HepG2 (cell line): Measurements from ENCODE around the gene RTN4. TPM values are rescaled to one million over a fixed set of nuclear protein-coding genes. Genes with fewer than 3 reads are reported as not detected.

Experiments used
- ATAC-seq: fragments of 200-7000 bp; cut with Tn5 transposase; 3 replicates; pipeline ENCODE4 v1.9.1; 2020; ENCODE audit warnings: mild to moderate bottlenecking, moderate library complexity
- BruUV-seq: library from RNA; stranded (reverse); fragments of 400-500 nt; replicated peaks from 2 replicates; lab custom pipeline; 2021; lab: Mats Ljungman, UMichigan
- CTCF ChIA-PET: fragments of 300-600 bp; formaldehyde crosslinking; extraction: SDS; loops from one replicate; lab custom pipeline; 2021; ENCODE audit warnings: low total read pairs, inconsistent platforms, low intra/inter-chr PET ratio; lab: Yijun Ruan, JAX
- POLR2A ChIA-PET: fragments of 350-600 bp; sonication (Branson Sonifier 250); formaldehyde crosslinking; loops from one replicate; lab custom pipeline; 2020; ENCODE audit warnings: antibody characterized with exemption, inconsistent platforms; lab: Yijun Ruan, JAX
- DNase-seq: peaks from one replicate; pipeline ENCODE4 v3.0.0-alpha.2; 2015; ENCODE audit warnings: low spot score
- FAIRE-seq: peaks from 3 replicates; lab custom pipeline; 2011; peaks lifted over from hg19 to GRCh38; lab: Jason Lieb, UNC
- H2AFZ ChIP-seq: one replicate; pipeline ENCODE4 v1.6.1; 2011; ENCODE audit warnings: low read length, inconsistent platforms
- H3K27ac ChIP-seq: fragments of 300-600 bp; 3 replicates; pipeline ENCODE4 v1.8.0; 2011; ENCODE audit warnings: mixed run types, mild to moderate bottlenecking, mixed read lengths, low read length, inconsistent platforms; ENCODE audit not compliant: insufficient read depth; ENCODE audit errors: extremely low read length
- H3K27me3 ChIP-seq, 2 experiments: fragments of 200-600 bp in 1 of 2; 2 replicates in 1 of 2; 3 replicates in 1 of 2; pipeline versions ENCODE4 v1.6.0 to v1.8.0; 2011; ENCODE audit warnings: low read length in 2 of 2, mild to moderate bottlenecking in 2 of 2, moderate library complexity in 2 of 2, inconsistent platforms in 1 of 2; ENCODE audit not compliant: insufficient read depth in 2 of 2, control insufficient read depth in 1 of 2
- H3K36me3 ChIP-seq, 2 experiments: fragments of 200-600 bp in 1 of 2; replicated peaks in 1 of 2; 2 replicates in 1 of 2; 3 replicates in 1 of 2; pipeline versions ENCODE4 v1.5.1 to v1.8.0; 2011; ENCODE audit warnings: low read length in 2 of 2, inconsistent platforms in 1 of 2; ENCODE audit not compliant: insufficient read depth in 2 of 2, control insufficient read depth in 1 of 2
- H3K4me1 ChIP-seq: 2 replicates; pipeline ENCODE4 v1.5.1; 2012; ENCODE audit warnings: low read length, inconsistent platforms; ENCODE audit not compliant: insufficient read depth
- H3K4me2 ChIP-seq: 2 replicates; pipeline ENCODE4 v1.6.0; 2011; ENCODE audit warnings: low read depth, low read length, inconsistent platforms
- H3K4me3 ChIP-seq, 3 experiments: fragments of 200-600 bp in 1 of 3; sonication (generic), shearing (Covaris generic) in 1 of 3; replicated peaks in 1 of 3; 2 replicates each; pipeline ENCODE4 v1.5.1; 2011 to 2016; ENCODE audit warnings: low read length in 3 of 3, inconsistent platforms in 2 of 3, low read depth in 2 of 3, mild to moderate bottlenecking in 2 of 3, control low read depth in 1 of 3, mixed read lengths in 1 of 3; ENCODE audit not compliant: insufficient read depth in 1 of 3
- H3K79me2 ChIP-seq: one replicate; pipeline ENCODE4 v1.6.1; 2011; ENCODE audit warnings: low read length, inconsistent platforms; ENCODE audit not compliant: insufficient read depth
- H3K9ac ChIP-seq: 2 replicates; pipeline ENCODE4 v1.6.0; 2011; ENCODE audit warnings: mild to moderate bottlenecking, low read depth, low read length, inconsistent platforms; ENCODE audit not compliant: insufficient read depth
- H3K9me3 ChIP-seq: 2 replicates; pipeline ENCODE4 v1.5.1; 2012; ENCODE audit warnings: mild to moderate bottlenecking, low read length
- H4K20me1 ChIP-seq: 2 replicates; pipeline ENCODE4 v1.6.0; 2011; ENCODE audit warnings: inconsistent platforms, mild to moderate bottlenecking, low read length, moderate library complexity; ENCODE audit not compliant: insufficient read depth
- EP300 ChIP-seq, 3 experiments: sonication (generic) in 1 of 3; formaldehyde crosslinking in 1 of 3; IDR thresholded peaks; 2 replicates each; pipeline versions ENCODE4 v1.5.1 to v1.6.1; 2011 to 2020; ENCODE audit warnings: low read depth in 2 of 3, low read length in 2 of 3, borderline replicate concordance in 1 of 3, improper control_type of control experiment in 1 of 3, mild to moderate bottlenecking in 1 of 3, missing genetic modification reagents in 1 of 3, moderate library complexity in 1 of 3
- RAD21 ChIP-seq: fragments of 450-650 bp; formaldehyde crosslinking; IDR thresholded peaks from 2 replicates; pipeline ENCODE4 v1.5.0; 2020; ENCODE audit warnings: mild to moderate bottlenecking
- SAFB2 ChIP-seq: sonication (generic); formaldehyde crosslinking; IDR thresholded peaks from 2 replicates; pipeline ENCODE4 v1.5.1; 2020; ENCODE audit warnings: missing genetic modification reagents, low read depth, mild to moderate bottlenecking, borderline replicate concordance
- ZBTB8A ChIP-seq: sonication (generic); formaldehyde crosslinking; IDR thresholded peaks from 2 replicates; pipeline ENCODE4 v1.4.0; 2020; ENCODE audit warnings: mild to moderate bottlenecking, low read depth, missing genetic modification reagents, borderline replicate concordance
- ZNF292 ChIP-seq: sonication (generic); formaldehyde crosslinking; IDR thresholded peaks from 2 replicates; pipeline ENCODE4 v1.8.1; 2022; ENCODE audit warnings: mild to moderate bottlenecking, low read depth, missing genetic modification reagents, borderline replicate concordance
- ZNF510 ChIP-seq: sonication (generic); formaldehyde crosslinking; IDR thresholded peaks from 2 replicates; pipeline ENCODE4 v1.4.0; 2020; ENCODE audit warnings: low read depth, mild to moderate bottlenecking, missing genetic modification reagents
- WGBS: methylation state at CpG from one replicate; pipeline ENCODE4 v1.1.6; 2017; ENCODE audit warnings: low lambda C conversion rate; 5-methylcytosine and 5-hydroxymethylcytosine counted together
- in situ Hi-C: cut with HindIII; loops from 2 replicates; pipeline ENCODE4 v1.10.0; 2017; ENCODE audit warnings: low pct_unique_long_range_greater_than_20kb; ENCODE audit not compliant: extremely low pct_ligation_motif_present
- intact Hi-C: fragments of 100-400 bp; cut with micrococcal nuclease; formaldehyde crosslinking; loops from one replicate; pipeline ENCODE4 v1.10.0; 2022; ENCODE audit not compliant: unreplicated experiment
- polyA plus RNA-seq, 8 experiments: library from polyadenylated mRNA; depleted of rRNA in 3 of 8; stranded (reverse) in 7 of 8; unstranded in 1 of 8; fragments of >200 nt; fragmentation: Illumina TruSeq in 4 of 8; extraction: Trizol in 4 of 8; gene quantifications; 2 replicates each; pipeline versions ENCODE4 v1.2.1 to v1.2.3, GENCODE V29; 2011 to 2016; ENCODE audit warnings: low read depth in 4 of 8, missing spikeins in 1 of 8, mixed read lengths in 1 of 8; ENCODE audit not compliant: insufficient read depth in 1 of 8
- total RNA-seq, 5 experiments: library from RNA; depleted of rRNA; stranded (reverse); fragments of >200 nt; fragmentation: Illumina TruSeq; extraction: Trizol; gene quantifications; 2 replicates each; pipeline ENCODE4 v1.2.3, GENCODE V29; 2016; ENCODE audit warnings: low read depth in 1 of 5
- TF ChIP-seq, protein P1 (sequence below), 2 experiments: fragments of 450-650 bp in 1 of 2; sonication (generic) in 1 of 2; formaldehyde crosslinking; IDR thresholded peaks; 2 replicates each; pipeline versions ENCODE4 v1.5.0 to v1.8.0; 2020 to 2022; ENCODE audit warnings: mild to moderate bottlenecking in 1 of 2, missing genetic modification reagents in 1 of 2
- TF ChIP-seq, protein P2 (sequence below): sonication (generic); formaldehyde crosslinking; IDR thresholded peaks from 2 replicates; pipeline ENCODE4 v1.5.1; 2020; ENCODE audit warnings: missing genetic modification reagents, mild to moderate bottlenecking, borderline replicate concordance
- TF ChIP-seq, protein P3 (sequence below): sonication (generic); formaldehyde crosslinking; IDR thresholded peaks from 2 replicates; pipeline ENCODE4 v1.8.1; 2023; ENCODE audit warnings: mild to moderate bottlenecking, missing genetic modification reagents
- TF ChIP-seq, protein P4 (sequence below): IDR thresholded peaks from 2 replicates; pipeline ENCODE4 v1.4.0; 2020; ENCODE audit warnings: mild to moderate bottlenecking, missing genetic modification reagents
- TF ChIP-seq, protein P5 (sequence below): sonication (generic); formaldehyde crosslinking; conservative IDR thresholded peaks from 2 replicates; pipeline ENCODE4 v1.8.0; 2022; ENCODE audit warnings: low read depth, missing genetic modification reagents

The RTN4 gene
- total and polyA plus RNA-seq, 2 of the 13 experiments (the other 11 are each of a cell fraction or from before 2014, with no cell fraction given), result 98.4 to 133 TPM

DNA sequence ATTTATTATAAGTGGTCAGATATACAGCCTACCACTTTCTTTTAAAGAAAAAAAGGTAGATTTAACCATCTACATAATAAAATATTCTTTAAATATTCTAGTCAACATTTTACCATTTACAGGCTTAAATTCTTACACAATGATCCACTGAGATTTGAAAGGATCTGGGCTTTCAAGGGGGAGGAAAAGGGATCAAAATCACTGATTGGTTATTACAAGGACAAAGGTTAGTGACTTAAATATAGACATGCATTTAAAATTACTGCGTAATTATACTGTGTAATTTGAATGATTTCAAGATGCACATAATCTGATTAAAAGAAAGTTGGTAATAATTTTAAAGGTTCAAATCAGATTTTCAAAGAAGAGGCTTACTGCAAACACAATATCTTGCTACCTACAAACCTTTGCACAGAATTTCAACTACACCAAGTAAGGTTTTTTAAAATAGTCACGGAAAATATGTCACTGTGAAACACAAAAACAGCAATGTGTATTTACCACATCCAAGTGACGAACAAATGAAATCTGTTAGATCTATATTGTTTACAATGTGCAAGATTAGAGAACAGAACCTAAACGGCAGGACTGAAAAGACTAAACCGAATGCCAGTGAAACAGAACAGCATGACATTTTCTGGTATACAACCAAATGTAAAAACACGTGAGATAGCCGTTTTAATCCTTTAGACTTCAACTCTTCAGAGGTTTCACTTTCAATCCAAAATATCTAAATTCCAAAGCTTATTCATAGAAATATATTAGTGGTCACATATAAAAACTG, 40.8 kb downstream of the RTN4 start:
- no TSS peak for BruUV-seq
- ATAC-seq (no peak), FAIRE-seq (no peak), DNase-seq (no peak)
- Histone ChIP-seq H4K20me1 (peaks cover 5% of the 10 kb centered on the region), H3K9me3 (no peaks in the 10 kb centered on the region), H3K4me2 (no peak overlapping the region), H3K79me2 (peaks cover 99% of the 10 kb centered on the region), H3K4me3 (no peak overlapping the region), H2AFZ (no peak overlapping the region), H3K36me3 (no peaks in the 10 kb centered on the region; a peak in 1 of 5 replicates), H3K4me1 (peaks cover 51% of the 10 kb centered on the region), H3K9ac (no peak overlapping the region), H3K27ac (no peak overlapping the region), H3K27me3 (no peaks in the 10 kb centered on the region)
- WGBS, result 91% methylated on average over 7 of the region's 7 CpGs
- intact Hi-C loops, result loop anchor here (10.0 kb wide), 2 partner anchors 425 to 505 kb away; partner anchors contain the start of gene CFAP36
- in situ Hi-C loops, result no loop called here
- ChIA-PET POLR2A (no interaction called here), CTCF (no interaction called here)
- TF ChIP-seq, protein P1, sequence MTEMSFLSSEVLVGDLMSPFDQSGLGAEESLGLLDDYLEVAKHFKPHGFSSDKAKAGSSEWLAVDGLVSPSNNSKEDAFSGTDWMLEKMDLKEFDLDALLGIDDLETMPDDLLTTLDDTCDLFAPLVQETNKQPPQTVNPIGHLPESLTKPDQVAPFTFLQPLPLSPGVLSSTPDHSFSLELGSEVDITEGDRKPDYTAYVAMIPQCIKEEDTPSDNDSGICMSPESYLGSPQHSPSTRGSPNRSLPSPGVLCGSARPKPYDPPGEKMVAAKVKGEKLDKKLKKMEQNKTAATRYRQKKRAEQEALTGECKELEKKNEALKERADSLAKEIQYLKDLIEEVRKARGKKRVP (CRISPR knock-in tag; IDR thresholded peaks at IDR 0.05), result no peak
- TF ChIP-seq RAD21 (CRISPR knock-in tag) (no peak), EP300 (IDR thresholded peaks at IDR 0.05; ENCODE audit: low read depth in 2 of 2, low read length in 2 of 2) (no peak), EP300 (CRISPR knock-in tag; IDR thresholded peaks at IDR 0.05; ENCODE audit: borderline replicate concordance) (no peak), ZNF510 (CRISPR knock-in tag) (no peak), ZBTB8A (no peak), ZNF292 (CRISPR knock-in tag) (no peak), SAFB2 (CRISPR knock-in tag) (no peak)
- TF ChIP-seq, protein P2, sequence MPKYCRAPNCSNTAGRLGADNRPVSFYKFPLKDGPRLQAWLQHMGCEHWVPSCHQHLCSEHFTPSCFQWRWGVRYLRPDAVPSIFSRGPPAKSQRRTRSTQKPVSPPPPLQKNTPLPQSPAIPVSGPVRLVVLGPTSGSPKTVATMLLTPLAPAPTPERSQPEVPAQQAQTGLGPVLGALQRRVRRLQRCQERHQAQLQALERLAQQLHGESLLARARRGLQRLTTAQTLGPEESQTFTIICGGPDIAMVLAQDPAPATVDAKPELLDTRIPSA (CRISPR knock-in tag), result no peak
- TF ChIP-seq, protein P3, sequence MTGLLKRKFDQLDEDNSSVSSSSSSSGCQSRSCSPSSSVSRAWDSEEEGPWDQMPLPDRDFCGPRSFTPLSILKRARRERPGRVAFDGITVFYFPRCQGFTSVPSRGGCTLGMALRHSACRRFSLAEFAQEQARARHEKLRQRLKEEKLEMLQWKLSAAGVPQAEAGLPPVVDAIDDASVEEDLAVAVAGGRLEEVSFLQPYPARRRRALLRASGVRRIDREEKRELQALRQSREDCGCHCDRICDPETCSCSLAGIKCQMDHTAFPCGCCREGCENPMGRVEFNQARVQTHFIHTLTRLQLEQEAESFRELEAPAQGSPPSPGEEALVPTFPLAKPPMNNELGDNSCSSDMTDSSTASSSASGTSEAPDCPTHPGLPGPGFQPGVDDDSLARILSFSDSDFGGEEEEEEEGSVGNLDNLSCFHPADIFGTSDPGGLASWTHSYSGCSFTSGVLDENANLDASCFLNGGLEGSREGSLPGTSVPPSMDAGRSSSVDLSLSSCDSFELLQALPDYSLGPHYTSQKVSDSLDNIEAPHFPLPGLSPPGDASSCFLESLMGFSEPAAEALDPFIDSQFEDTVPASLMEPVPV (CRISPR knock-in tag), result no peak
- TF ChIP-seq, protein P4, sequence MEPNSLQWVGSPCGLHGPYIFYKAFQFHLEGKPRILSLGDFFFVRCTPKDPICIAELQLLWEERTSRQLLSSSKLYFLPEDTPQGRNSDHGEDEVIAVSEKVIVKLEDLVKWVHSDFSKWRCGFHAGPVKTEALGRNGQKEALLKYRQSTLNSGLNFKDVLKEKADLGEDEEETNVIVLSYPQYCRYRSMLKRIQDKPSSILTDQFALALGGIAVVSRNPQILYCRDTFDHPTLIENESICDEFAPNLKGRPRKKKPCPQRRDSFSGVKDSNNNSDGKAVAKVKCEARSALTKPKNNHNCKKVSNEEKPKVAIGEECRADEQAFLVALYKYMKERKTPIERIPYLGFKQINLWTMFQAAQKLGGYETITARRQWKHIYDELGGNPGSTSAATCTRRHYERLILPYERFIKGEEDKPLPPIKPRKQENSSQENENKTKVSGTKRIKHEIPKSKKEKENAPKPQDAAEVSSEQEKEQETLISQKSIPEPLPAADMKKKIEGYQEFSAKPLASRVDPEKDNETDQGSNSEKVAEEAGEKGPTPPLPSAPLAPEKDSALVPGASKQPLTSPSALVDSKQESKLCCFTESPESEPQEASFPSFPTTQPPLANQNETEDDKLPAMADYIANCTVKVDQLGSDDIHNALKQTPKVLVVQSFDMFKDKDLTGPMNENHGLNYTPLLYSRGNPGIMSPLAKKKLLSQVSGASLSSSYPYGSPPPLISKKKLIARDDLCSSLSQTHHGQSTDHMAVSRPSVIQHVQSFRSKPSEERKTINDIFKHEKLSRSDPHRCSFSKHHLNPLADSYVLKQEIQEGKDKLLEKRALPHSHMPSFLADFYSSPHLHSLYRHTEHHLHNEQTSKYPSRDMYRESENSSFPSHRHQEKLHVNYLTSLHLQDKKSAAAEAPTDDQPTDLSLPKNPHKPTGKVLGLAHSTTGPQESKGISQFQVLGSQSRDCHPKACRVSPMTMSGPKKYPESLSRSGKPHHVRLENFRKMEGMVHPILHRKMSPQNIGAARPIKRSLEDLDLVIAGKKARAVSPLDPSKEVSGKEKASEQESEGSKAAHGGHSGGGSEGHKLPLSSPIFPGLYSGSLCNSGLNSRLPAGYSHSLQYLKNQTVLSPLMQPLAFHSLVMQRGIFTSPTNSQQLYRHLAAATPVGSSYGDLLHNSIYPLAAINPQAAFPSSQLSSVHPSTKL (CRISPR knock-in tag), result no peak
- TF ChIP-seq, protein P5, sequence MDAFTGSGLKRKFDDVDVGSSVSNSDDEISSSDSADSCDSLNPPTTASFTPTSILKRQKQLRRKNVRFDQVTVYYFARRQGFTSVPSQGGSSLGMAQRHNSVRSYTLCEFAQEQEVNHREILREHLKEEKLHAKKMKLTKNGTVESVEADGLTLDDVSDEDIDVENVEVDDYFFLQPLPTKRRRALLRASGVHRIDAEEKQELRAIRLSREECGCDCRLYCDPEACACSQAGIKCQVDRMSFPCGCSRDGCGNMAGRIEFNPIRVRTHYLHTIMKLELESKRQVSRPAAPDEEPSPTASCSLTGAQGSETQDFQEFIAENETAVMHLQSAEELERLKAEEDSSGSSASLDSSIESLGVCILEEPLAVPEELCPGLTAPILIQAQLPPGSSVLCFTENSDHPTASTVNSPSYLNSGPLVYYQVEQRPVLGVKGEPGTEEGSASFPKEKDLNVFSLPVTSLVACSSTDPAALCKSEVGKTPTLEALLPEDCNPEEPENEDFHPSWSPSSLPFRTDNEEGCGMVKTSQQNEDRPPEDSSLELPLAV (CRISPR knock-in tag), result no peak
